ENCODE measurements around the gene MRE11.

GRCh38 chr11:94526645-94527438 lies 33.2 kb upstream of the MRE11 start:
- TF ChIP-seq POLR2AphosphoS5 (IDR thresholded peaks at IDR 0.05; ENCODE audit: low read depth, low read length) (no peak), FOXP2 (optimal IDR thresholded peaks at IDR 0.05; ENCODE audit: borderline replicate concordance, extremely low read depth, extremely low read length, insufficient read depth) (no peak), SIN3A (IDR thresholded peaks at IDR 0.05; ENCODE audit: borderline replicate concordance, insufficient read depth, low read length) (no peak), TAF1 (IDR thresholded peaks at IDR 0.05; ENCODE audit: borderline replicate concordance, insufficient read depth, low read length) (no peak)

All from PFSK-1 (cell line).